NCI-H1417 (cell line): ENCODE measurements around the gene MED12L.

Source experiments
- DNase-seq, 3 experiments: peaks; one replicate each; lab custom pipeline; 2025; lab: John Stamatoyannopoulos, UW

Gene MED12L

DNA sequence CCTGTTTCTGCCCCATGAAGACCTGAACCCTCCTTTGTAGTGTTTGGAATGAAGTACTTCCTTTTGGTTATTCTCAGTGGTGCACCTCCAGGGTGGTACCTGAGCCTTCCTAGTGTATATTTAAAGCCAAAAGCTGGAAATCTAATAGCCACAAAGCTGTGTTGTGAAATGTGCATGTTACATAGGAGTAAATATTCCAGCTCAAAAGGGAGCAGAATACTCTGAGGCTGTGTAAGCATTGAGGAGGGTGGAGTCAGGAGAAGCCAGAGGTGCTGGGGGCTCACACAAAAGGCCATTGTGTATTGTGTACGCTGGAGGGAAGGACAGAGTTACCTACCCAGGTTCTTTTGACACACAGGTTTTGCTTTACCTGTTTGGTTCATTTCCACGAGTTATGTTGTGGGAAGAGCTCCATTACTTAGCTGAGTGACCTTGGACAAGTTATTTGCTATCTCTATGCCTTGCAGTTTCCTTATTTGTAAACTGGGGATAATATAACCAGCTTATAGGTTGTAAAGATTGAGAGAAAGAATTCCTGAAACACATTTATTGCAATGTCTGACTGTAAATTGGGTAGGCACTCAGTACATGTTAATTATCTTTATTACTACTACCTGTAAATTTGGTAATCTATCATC, 92.9 kb downstream of the MED12L start:
- peak in 1 of 3 experiments; percentile 14 for DNase-seq

- no peak for DNase-seq
Observed at GRCh38 chr3:151182349-151183079, 97.0 kb downstream of the MED12L start.

DNA sequence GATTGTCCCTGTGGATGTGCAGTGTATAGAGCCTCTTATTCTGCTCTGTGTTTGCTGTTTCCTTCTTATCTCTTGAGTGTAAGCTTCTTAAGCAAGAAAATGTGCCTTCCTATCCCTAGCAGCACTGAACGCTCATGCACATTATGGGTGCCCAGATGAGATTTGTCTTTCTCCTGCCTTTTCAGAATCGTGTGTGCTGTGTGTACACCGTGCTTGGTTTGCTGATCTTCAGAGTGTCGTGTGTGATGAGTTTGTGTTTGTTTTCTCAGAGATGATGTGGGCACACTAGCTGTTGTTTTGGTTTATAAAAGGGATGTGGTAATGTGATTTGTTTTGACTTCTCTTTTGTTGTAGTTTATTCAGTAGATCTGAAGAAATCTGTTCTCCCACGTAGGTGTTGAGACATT, 97.8 kb downstream of the MED12L start:
- DNase-seq: no peak

DNA sequence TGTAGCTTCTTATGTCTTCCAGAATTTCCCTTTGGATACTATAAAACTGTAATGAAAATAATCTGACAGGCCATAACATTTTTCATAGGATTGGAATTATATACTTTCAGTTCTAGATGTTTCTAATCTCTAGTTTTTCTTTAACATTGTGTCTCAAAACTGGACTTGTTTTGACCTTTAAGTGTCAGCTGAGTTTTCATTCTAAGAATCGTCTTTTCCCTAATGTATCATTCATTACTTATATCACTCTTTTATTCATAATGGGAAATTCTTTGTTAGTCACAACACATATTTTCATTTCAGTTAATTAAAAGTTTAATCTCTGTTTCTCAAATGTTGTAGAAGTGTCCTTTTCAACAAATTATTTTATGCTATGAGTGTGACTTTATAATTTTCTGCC, 105.6 kb downstream of the MED12L start:
- no peak for DNase-seq

- DNase-seq: no peak
Observed at GRCh38 chr3:151192545-151192944, 107.1 kb downstream of the MED12L start.

DNA sequence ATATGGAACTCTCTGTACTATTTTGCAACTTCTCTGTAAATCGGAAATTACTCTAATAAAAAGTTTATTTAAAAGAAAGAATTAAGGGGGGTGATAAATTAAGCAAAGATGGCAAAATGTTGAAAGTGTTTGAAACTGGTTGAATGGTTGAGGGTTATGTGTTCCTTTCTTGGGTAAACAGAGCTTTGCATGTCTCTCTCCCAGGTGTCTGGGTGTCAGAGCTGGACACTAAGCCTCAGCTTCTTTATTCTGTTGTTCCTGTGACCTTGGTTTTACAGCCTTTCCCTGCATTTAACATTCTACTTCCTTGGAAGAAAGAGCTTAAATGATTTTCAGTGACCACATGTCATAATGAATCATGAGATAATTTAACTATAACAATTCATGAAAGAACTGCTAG, 110.4 kb downstream of the MED12L start:
- no peak for DNase-seq

GRCh38 chr3:151196434-151196833, 111.0 kb downstream of the MED12L start:
- DNase-seq: no peak

GRCh38 chr3:151197228-151197627, 111.8 kb downstream of the MED12L start:
- no peak for DNase-seq

- DNase-seq: no peak
Observed at GRCh38 chr3:151197981-151198767, 112.7 kb downstream of the MED12L start.

DNA sequence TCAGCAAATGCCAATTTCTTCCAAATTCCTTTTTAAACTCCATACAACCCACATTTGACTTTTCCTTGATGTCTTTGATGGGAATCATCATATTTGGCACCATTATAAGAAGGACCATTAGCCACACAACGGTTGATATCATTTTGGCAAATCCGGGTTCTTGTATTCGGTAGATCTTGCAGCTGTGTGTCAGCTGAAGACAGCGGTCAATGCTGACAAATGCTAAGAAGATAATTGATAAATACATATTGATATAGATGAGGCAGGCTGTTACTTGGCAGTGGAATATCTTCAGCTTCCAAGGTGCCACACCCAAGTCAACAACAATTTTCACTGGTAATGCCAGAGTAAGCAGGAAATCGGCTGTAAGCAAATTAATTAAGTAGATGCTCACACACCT, 113.4 kb downstream of the MED12L start:
- DNase-seq: no peak

- no peak for DNase-seq
Observed at GRCh38 chr3:151199554-151200438, 114.3 kb downstream of the MED12L start.

GRCh38 chr3:151200586-151200985, 115.1 kb downstream of the MED12L start:
- peak in 1 of 3 experiments; percentile 17 for DNase-seq

- DNase-seq: no peak
Observed at GRCh38 chr3:151201051-151201730, 115.7 kb downstream of the MED12L start.

DNA sequence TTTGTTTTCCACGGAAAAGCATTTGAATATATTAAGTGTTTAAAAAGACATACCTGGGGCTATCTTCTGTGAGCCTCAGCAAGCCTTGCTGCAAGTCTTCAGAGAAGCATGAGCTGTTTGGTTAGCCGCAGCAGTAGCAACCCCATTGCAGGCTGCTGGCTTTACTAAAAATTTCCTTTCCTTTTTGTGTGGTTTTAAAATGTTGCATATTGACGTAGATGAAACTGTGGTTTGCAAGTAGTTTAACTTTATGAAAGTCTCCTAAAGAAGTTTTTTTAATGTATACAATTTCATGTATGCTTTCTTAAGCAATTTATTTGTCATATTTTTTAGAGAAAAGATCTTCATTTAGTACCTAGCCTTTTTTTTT, 117.6 kb downstream of the MED12L start, which contains the start of gene GPR171:
Gene GPR171 (minus strand): TSS at position 166 of the 370 bp plus-strand sequence. CDS start 3,830 bp downstream, outside the sequence.
- no peak for DNase-seq

- no peak for DNase-seq
Observed at GRCh38 chr3:151204530-151205402, 119.3 kb downstream of the MED12L start.

DNA sequence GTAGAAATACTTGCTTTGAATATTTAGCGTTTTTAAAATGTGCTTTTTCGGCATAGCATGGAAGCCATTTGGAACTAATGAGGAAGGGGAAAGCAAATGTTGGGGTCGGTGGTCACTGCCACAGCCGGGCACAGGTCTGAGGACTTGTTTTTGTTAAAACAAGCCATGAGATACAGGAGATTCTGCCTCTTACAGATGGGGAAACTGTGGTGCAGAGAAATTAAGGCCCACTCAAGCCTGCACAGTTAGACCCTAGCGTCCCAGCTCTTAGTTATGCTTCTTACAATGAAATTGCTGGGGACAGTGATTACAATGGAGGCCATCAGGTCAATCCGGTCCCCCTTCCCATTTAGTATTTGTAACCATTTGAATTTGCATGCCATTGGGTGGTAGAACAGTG, 120.0 kb downstream of the MED12L start:
- no peak for DNase-seq

DNA sequence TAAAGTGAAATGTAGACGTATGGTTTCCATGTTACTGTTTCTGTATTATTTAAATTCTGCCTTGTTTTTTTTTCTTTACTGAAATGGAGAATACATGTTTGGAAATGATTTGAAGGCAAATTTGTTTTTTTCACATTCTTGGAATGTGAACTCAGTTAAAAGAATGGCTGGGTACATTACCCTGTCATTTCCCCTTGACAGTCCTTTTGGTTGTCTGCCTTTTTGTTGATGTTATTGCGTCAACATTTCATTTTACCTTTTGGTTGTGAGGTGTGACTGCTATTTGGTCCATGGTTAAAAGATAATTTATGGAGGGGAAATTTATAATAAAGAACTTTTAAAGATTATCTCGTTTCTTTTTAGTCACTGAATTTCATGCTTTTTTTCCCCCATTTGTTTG, 120.7 kb downstream of the MED12L start:
- no peak for DNase-seq

GRCh38 chr3:151209654-151210053, 124.2 kb downstream of the MED12L start:
- DNase-seq: no peak

DNA sequence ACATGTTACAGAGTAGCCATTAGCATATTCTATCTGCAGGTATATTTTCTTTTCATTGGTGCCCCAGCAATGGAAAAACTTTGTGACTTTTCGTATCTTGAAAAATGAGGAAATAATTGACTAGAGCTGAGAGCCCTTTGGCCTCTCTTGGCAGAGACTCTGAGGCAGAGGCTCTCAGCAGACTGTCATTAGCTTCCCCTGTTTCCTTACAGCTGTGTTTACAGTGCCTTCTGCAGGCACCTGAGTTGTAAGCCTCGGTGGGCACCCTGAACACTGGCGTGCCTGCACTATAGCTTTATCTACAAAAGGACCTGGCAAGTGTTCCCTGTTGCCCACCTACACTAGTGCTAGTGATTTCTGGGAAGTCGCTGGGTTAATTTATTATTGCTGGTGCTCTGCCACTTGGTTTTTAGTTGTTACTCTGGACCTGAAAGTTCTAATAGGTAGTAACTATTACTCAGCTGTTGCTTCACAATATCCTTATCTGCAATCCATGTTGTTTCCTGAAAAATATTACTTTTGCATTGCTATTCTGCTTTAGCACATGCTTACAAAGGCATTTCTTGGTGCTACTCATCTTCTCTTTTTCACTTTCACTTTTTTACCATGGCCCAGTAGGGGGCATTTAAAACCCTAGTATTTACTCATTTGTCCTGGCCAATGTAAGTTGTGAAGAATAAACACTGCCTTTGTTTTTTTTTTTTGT, 125.4 kb downstream of the MED12L start:
- DNase-seq: peak in 1 of 3 experiments; percentile 28

- no peak for DNase-seq
Observed at GRCh38 chr3:151213151-151213550, 127.7 kb downstream of the MED12L start.
